CD4-positive, alpha-beta T cell treated with Interleukin-10 for 1 hour (primary cell): ENCODE results near the gene SLC33A1.

Experiments
- DNase-seq: peaks from one replicate; pipeline ENCODE4 v3.0.0-alpha.2; 2020

Gene SLC33A1

DNA sequence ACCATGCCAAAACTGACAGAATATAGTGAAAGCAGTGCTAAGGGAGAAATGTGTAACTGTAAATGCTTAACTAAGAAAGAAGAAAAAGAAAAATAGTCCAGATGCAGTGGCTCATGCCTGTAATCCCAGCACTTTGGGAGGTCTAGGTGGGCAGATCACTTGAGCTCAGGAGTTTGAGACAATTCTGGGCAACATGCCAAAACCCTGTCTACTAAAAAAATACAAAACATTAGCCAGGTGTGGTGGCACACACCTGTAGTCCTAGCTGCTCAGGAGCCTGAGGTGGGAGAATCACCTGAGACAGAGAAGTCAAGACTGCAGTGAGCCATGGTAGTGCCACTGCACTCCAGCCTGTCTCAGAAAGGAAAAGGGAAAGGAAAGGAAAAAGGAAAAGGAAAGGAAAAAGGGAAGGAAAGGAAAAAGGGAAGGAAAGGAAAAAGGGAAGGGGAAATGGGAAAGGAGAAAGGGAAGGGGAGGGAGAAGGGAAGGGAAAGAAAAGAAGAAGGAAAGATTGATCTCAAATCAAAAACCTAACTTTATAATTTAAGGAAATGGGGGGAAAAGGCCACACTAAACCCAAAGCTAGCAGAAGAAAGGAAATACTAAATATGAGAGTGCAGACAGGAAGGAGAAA lies 68.4 kb downstream of the SLC33A1 start:
- no peak for DNase-seq

- no peak for DNase-seq
Observed at GRCh38 chr3:155782390-155782953, 71.8 kb downstream of the SLC33A1 start.

DNA sequence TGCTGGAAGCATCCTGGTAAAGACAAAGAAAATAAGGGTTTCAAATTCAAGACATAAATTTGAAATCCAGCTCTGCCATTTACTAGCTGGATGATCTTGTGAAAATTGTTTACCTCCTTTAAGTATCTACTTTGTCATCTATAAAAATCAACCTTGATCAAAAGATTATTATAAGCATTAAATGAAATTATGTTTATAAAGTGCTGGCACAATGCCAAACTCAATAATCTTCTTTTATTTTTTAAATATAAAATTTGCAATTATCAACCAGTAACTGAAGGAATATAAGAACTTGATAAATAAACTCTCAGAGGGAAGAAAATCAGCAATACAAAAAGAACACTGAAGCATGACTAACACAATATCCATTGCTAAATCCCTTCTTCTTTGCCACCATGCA lies 73.9 kb downstream of the SLC33A1 start:
- DNase-seq = no peak

DNA sequence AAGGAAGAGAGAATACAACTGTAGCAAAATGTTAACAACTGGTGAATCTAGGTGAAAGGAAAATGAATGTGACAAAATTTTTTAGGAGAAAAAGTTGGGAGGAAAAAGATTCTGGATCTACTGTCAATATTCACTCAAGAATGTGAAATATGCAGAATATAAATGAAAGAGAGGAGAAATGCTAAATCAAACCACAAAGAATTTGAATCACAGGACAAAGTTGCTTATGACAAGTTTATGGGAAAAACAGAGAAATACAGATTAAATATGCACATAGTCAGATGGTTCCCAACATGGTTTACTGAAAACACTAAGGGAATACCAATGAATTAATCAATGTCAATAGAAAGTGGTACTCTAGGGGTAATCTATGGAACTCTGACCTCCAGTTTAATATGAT lies 75.8 kb downstream of the SLC33A1 start:
- no peak for DNase-seq

DNA sequence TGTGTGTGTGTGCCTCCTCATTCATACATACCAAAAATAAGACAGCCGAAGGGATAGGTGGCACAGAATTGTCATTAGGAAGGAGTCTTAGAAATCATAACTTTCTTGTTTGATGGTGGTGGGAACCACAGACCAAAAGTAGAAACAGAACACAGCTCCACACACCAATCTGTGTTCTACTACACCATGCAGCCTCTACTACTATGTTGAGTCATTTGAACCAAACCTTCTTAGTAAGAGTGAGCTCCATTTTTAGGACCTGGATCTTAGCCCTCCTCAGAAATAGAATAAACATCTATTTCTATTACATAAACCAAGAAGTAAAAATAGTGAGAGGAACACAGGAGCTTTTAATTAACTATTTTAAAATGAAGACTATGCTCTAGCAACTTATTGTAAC lies 81.4 kb downstream of the SLC33A1 start:
- DNase-seq = no peak

DNA sequence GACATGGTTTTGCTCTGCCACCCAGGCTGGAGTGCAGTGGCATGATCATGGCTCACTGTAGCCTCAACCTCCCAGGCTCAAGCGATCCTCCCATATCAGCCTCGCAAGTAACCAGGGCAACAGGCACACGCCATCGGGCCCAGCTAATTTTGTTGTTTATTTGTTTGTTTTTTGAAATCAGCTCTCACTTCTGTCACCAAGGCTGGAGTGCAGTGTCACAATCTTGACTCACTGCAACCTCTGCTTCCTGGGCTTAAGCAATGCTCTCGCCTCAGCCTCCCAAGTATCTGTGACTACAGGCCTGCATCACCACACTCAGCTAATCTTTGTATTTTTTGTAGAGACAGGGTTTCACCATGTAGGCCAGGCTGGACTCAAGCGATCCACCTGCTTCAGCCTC lies 83.1 kb downstream of the SLC33A1 start:
- DNase-seq = no peak
